Activated CD8-positive, alpha-beta T cell treated with anti-CD3 and anti-CD28 coated beads for 36 hours (primary cell): ENCODE data around the gene LRRC3. TPM values are rescaled to one million over a fixed set of nuclear protein-coding genes. Genes with fewer than 3 reads are reported as not detected.

Experiments used
- ATAC-seq: fragments of 200-7000 bp; cut with Tn5 transposase; one replicate; pipeline ENCODE4 v1.10.0; 2021; ENCODE audit warnings: mild to moderate bottlenecking, moderate library complexity
- CTCF ChIA-PET: fragments of 350-600 bp; sonication (Branson Sonifier 250); formaldehyde crosslinking; loops from one replicate; lab custom pipeline; 2021; ENCODE audit warnings: antibody characterized with exemption; lab: Charles Lee
- POLR2A ChIA-PET: fragments of 350-600 bp; sonication (Branson Sonifier 250); formaldehyde crosslinking; loops from one replicate; lab custom pipeline; 2021; ENCODE audit warnings: antibody characterized with exemption; lab: Charles Lee
- DNase-seq: peaks from one replicate; pipeline ENCODE4 v3.0.0-alpha.2; 2020
- H3K27ac Mint-ChIP-seq: one replicate; pipeline ENCODE4 v1.8.0; 2021; ENCODE audit warnings: mild to moderate bottlenecking, mixed read lengths
- H3K27me3 Mint-ChIP-seq: one replicate; pipeline ENCODE4 v1.8.0; 2021; ENCODE audit warnings: mixed read lengths
- H3K36me3 Mint-ChIP-seq: one replicate; pipeline ENCODE4 v1.8.0; 2021; ENCODE audit warnings: low read depth, mixed read lengths
- H3K4me1 Mint-ChIP-seq: one replicate; pipeline ENCODE4 v1.8.0; 2021; ENCODE audit warnings: low read depth, mixed read lengths
- H3K4me3 Mint-ChIP-seq: one replicate; pipeline ENCODE4 v1.8.0; 2021; ENCODE audit warnings: mild to moderate bottlenecking, moderate library complexity, mixed read lengths
- H3K9me3 Mint-ChIP-seq: one replicate; pipeline ENCODE4 v1.8.0; 2021; ENCODE audit warnings: mixed read lengths
- CTCF ChIP-seq: fragments of 200-600 bp; IDR thresholded peaks from one replicate; pipeline ENCODE4 v1.8.0; 2022; ENCODE audit warnings: antibody characterized with exemption, mild to moderate bottlenecking
- intact Hi-C: fragments of 100-400 bp; cut with micrococcal nuclease; formaldehyde crosslinking; loops from one replicate; pipeline ENCODE4 v1.10.0; 2022
- total RNA-seq, 2 experiments: library from RNA; stranded (reverse); gene quantifications; one replicate each; pipeline ENCODE4 v1.2.3, GENCODE V29; 2021

The LRRC3 gene
- total RNA-seq, 2 experiments from 2014 or later: 1.8 to 1.9 TPM

DNA sequence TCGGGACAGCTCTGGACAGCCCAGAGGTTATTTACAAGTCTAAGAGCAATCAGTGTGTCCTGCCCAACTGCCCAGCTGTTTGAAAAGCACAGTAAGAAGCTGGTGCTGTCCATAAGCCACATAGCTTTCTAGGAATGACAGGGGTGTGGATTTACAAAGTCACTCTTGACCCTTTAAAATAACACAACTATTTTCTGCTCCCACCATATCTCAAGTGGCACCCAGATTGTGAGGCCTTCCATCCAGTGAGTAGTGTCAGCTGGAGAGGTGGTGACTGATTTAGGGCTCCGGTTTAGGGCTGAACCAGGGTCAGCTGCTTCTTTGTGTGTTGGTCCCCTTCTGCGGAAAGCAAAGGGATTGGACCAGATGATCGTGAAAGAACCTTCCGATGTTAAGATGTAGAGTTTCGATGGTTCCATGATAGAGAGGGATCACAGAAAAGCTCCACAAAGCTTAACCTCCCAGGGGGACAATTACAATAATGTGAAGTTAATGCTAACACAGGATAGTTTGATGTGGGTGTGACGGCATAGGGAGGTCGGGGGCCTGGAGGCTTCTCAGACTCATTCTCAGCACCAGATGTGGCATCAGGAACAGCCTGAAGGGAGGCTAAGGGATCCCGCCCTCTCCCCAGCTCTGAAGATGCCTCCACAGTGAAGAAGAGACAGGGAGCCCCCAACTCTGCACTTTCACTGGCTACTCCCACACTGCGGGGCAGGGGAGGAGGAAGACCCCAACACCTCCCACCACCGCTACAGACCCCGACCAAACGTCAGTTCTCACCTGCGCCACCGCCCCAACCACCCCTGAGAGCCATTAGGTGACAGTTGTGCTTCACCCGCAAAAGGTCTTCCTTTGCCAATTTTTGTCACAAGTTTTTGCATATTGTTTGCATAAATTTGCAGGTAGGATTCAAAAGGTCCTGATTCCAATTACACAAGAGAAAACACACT is 40.6 kb downstream of the LRRC3 start:
- no peaks in the 10 kb centered on the region for H3K4me1 Mint-ChIP-seq
- POLR2A ChIA-PET: no interaction called here
- no peak for TF ChIP-seq CTCF
- H3K27me3 Mint-ChIP-seq: peaks cover 8% of the 10 kb centered on the region
- CTCF ChIA-PET: interaction anchor here (1.3 to 1.5 kb wide), 3 partner anchors 15 to 158 kb away, joined by 3 to 4 read pairs (median 3); no protein-coding TSS in a partner anchor
- DNase-seq (no peak), ATAC-seq (no peak)
- no peak overlapping the region for H3K27ac Mint-ChIP-seq
- H3K36me3 Mint-ChIP-seq: no peaks in the 10 kb centered on the region
- H3K9me3 Mint-ChIP-seq: peaks cover 19% of the 10 kb centered on the region
- H3K4me3 Mint-ChIP-seq: no peak overlapping the region
- intact Hi-C loops: no loop called here

DNA sequence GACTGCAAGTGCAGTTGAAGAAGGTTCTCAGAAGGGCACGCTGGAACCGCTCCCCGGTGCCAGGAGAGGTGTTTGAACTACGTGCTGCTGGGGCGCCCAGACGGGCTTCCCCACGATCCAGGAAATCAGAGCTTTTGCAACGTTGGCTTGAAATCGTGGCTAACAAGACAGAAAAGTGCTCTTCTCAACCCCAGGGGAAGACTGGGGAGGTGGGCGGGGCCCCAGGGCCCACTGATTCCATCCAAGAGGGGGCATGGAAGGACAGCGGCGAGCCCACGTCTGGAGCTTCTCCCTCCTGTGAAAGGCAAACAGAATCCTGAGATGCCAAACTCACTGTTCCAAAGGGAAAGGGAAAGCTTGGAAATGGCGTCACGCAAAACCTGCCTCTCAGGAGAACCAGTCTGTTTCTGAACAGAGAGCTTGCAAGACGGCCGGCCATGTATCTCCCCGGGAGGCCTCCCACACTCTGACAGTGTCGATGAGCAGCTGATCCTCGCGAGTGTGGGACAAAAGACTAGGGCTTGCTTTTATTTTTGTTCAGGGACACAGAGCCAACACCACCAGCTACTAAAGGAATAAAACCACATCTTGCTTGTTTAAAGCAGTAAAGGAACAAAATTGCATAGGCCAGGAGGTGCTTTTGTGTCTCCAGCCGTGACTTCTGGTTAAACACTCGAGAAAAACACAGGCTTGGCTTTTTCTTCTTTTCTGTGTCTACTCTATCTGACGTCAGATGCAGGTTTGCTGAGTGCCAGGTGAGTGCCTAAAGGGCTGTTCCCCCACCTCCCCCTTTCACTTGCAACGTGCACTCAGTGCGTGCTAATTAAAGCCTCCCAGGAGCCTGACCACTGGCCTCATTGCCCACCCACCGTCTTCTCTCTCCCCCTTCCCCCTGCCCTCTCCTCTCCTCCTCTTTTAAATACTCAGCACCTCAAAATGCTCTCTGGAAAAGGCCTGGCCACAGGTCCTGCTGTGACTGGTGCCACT is 41.5 kb downstream of the LRRC3 start:
- Mint-ChIP-seq H3K36me3 (no peaks in the 10 kb centered on the region), H3K4me3 (no peak overlapping the region), H3K27me3 (peaks cover 7% of the 10 kb centered on the region), H3K9me3 (peaks cover 17% of the 10 kb centered on the region), H3K4me1 (no peaks in the 10 kb centered on the region), H3K27ac (no peak overlapping the region)
- ATAC-seq (no peak), DNase-seq (no peak)
- intact Hi-C loops: no loop called here
- ChIA-PET CTCF (interaction anchor here (1.5 kb wide), 2 partner anchors 14 to 17 kb away, joined by 3 to 4 read pairs; no protein-coding TSS in a partner anchor), POLR2A (no interaction called here)
- no peak for TF ChIP-seq CTCF

GRCh38 chr21:44497703-44498126 is 42.4 kb downstream of the LRRC3 start:
- ChIA-PET POLR2A (no interaction called here), CTCF (interaction anchor here (1.5 kb wide), 1 partner anchor 13 kb away, joined by 4 read pairs; no protein-coding TSS in a partner anchor)
- Mint-ChIP-seq H3K27ac (no peak overlapping the region), H3K27me3 (peaks cover 3% of the 10 kb centered on the region), H3K9me3 (peaks cover 8% of the 10 kb centered on the region), H3K4me3 (no peak overlapping the region), H3K36me3 (no peaks in the 10 kb centered on the region), H3K4me1 (no peaks in the 10 kb centered on the region)
- intact Hi-C loops: no loop called here
- TF ChIP-seq CTCF: no peak
- no peak for ATAC-seq
- no peak for DNase-seq

DNA sequence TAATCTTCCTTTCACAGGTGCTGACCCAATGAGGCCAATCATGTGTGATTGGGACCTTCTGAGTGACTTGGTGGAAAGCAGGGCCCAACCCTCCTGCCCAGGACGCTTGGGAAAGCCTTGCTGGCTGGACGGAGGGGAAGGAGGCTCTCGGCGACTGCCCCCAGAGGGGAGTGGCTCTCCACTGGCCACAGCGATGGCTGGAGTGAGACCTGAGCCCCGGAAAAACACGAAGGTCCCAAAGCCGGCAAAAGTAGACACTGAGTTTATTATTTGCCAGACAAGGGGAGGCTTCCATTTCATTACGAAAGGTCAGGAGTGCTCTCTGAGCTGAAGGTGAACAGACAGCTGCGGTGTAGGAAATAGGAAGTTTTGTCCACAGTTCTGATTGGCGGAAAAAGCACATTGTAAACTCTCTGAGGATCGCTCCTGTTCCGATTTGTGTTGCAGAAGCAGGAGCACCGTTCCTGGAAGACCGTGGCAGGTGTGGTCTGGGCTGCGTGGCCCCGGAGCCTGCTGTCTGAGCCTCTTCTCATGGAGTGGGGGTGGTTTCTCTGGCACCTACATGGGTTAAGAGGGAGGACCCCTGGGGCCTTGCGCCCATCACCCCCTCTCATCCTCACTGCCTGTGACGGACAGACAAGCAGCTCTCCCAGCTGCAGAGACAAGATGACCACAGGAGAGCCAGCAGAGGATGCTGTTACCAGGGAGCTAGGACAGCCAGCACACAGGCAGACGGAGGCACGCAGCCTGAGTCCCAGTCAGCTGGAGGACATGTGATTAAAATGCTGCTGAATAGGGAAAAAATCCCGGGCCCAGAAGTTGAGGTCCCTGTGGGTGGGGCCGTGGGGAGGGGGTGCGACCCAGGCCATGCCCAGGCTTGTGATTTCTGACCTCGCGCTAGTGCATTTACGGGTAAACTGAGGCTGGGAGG is 43.2 kb downstream of the LRRC3 start:
- peaks cover under 1% of the 10 kb centered on the region for H3K9me3 Mint-ChIP-seq
- intact Hi-C loops: no loop called here
- no peaks in the 10 kb centered on the region for H3K4me1 Mint-ChIP-seq
- ChIA-PET POLR2A (no interaction called here), CTCF (interaction anchor here (0.9 kb wide), 1 partner anchor 9 kb away, joined by 3 read pairs; no protein-coding TSS in a partner anchor)
- DNase-seq (no peak), ATAC-seq (no peak)
- H3K36me3 Mint-ChIP-seq: no peaks in the 10 kb centered on the region
- no peak for TF ChIP-seq CTCF
- H3K4me3 Mint-ChIP-seq: no peak overlapping the region
- H3K27ac Mint-ChIP-seq: no peak overlapping the region
- peaks cover 3% of the 10 kb centered on the region for H3K27me3 Mint-ChIP-seq
